ENCODE results near the gene PITX2. TPM values are rescaled to one million over a fixed set of nuclear protein-coding genes. Genes with fewer than 3 reads are reported as not detected.

The PITX2 gene
- total RNA-seq, 1 experiment from 2014 or later = 8.3 TPM

DNA sequence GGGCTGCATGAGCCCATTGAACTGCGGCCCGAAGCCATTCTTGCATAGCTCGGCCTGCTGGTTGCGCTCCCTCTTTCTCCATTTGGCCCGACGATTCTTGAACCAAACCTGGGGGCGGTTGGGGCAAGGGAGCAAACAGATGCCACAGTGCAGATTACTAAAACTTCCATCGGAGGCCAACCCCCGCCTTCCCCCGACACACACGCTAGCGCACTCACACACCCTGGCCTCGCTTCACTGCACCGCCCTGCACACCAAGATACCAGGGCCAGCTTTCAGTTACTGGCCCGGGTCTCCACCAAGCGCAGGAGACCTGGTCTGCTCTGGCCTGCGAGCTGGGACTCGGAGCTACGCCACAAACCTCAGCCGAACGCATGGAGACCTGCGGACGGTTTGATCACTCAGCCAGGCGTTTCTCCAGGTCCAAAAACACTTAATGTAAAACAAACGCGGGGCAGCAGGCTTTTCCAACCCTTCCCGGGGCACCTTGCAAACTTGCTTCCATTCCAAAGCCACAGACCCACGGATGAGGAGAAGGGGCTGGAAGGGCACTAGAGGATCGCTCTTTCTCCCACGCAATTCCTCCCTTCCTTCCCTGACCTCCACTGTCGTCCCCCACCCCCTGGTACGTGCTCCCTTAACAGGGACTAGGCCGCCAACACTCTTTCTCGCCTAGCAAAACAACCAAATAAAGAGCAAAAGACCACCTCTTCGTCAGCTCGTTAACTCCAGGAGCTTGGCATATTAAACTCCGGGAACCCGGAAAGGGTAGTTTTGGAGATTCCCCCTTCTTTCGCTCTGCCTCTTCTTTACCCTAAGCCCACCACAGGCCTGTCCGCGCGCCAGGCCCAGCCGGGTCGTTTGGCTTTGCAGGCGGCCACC lies 4.1 kb downstream of the PITX2 start:
- Histone ChIP-seq H3K4me1 (ENCODE audit: control insufficient read depth in 1 of 2, insufficient read depth in 2 of 2, low read length in 2 of 2) (peaks cover 3 to 13% of the 10 kb centered on the region in 2 experiments; a peak in 3 of 4 replicates), H2AFZ (ENCODE audit: low read depth, low read length, poor library complexity, severe bottlenecking) (no peak overlapping the region), H3K27me3 (ENCODE audit: insufficient read depth, low read length) (no peaks in the 10 kb centered on the region), H3K9me2 (ENCODE audit: insufficient read depth) (no peaks in the 10 kb centered on the region), H3K36me3 (ENCODE audit: control insufficient read depth in 1 of 2, insufficient read depth in 2 of 2, low read length in 2 of 2) (0 out of 4 replicates have a peak, but pooled peaks cover 0 to 4% of the 10 kb centered on the region in 2 experiments), H3K4me2 (ENCODE audit: low read length) (no peak overlapping the region), H3K4me3 (replicated peaks in 1 of 2; ENCODE audit: low read depth in 1 of 2, low read length in 2 of 2) (no peak overlapping the region), H4K20me1 (ENCODE audit: insufficient read depth) (no peaks in the 10 kb centered on the region), H3K9me3 (ENCODE audit: control insufficient read depth in 1 of 2, insufficient read depth in 1 of 2, low read depth in 1 of 2, low read length in 2 of 2) (no peaks in the 10 kb centered on the region), H3K9ac (ENCODE audit: low read length) (no peak overlapping the region), H3K79me2 (ENCODE audit: insufficient read depth, low read length) (no peaks in the 10 kb centered on the region), H3K27ac (ENCODE audit: low read depth, low read length) (no peak overlapping the region)
- POLR2A ChIA-PET = no interaction called here
- CTCF ChIA-PET = no interaction called here
- RAD21 ChIA-PET (ENCODE audit: low non-redundant PET in 1 of 2, low total read pairs in 2 of 2, uncharacterized antibody in 2 of 2, unreplicated experiment in 2 of 2) = no interaction called here
- BruUV-seq (replicated peaks) = no TSS peak
- intact Hi-C loops (cut with micrococcal nuclease) = no loop called here
- no peak for DNase-seq (ENCODE audit: low read depth, low spot score)
- TF ChIP-seq SRF (IDR thresholded peaks at IDR 0.05; ENCODE audit: low read depth) = no peak
- no peak for TF ChIP-seq POLR2A (IDR thresholded peaks at IDR 0.05; ENCODE audit: borderline replicate concordance, extremely low read depth, insufficient read depth, insufficient read length)
- TF ChIP-seq RAD21 (IDR thresholded peaks at IDR 0.05; ENCODE audit: low read depth) = no peak
- no peak for TF ChIP-seq ZNF274 (IDR thresholded peaks at IDR 0.05; ENCODE audit: low read depth, low read length)
- TF ChIP-seq, protein P1, sequence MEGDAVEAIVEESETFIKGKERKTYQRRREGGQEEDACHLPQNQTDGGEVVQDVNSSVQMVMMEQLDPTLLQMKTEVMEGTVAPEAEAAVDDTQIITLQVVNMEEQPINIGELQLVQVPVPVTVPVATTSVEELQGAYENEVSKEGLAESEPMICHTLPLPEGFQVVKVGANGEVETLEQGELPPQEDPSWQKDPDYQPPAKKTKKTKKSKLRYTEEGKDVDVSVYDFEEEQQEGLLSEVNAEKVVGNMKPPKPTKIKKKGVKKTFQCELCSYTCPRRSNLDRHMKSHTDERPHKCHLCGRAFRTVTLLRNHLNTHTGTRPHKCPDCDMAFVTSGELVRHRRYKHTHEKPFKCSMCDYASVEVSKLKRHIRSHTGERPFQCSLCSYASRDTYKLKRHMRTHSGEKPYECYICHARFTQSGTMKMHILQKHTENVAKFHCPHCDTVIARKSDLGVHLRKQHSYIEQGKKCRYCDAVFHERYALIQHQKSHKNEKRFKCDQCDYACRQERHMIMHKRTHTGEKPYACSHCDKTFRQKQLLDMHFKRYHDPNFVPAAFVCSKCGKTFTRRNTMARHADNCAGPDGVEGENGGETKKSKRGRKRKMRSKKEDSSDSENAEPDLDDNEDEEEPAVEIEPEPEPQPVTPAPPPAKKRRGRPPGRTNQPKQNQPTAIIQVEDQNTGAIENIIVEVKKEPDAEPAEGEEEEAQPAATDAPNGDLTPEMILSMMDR (IDR thresholded peaks at IDR 0.05 in 2 of 3, conservative IDR thresholded peaks at IDR 0.05 in 1 of 3; ENCODE audit: borderline replicate concordance in 1 of 3, insufficient read depth in 1 of 3, low read depth in 2 of 3, low read length in 2 of 3) = no peak
- no peak for TF ChIP-seq EGR1 (IDR thresholded peaks at IDR 0.05; ENCODE audit: low read depth)
- TF ChIP-seq, protein P2, sequence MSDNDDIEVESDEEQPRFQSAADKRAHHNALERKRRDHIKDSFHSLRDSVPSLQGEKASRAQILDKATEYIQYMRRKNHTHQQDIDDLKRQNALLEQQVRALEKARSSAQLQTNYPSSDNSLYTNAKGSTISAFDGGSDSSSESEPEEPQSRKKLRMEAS (IDR thresholded peaks at IDR 0.05) = no peak
- no peak for TF ChIP-seq POLR2AphosphoS5 (IDR thresholded peaks at IDR 0.05; ENCODE audit: low read depth, low read length)
- no peak for TF ChIP-seq CBX3 (IDR thresholded peaks at IDR 0.05; ENCODE audit: low read depth)
- no peak for TF ChIP-seq ELF1 (IDR thresholded peaks at IDR 0.05; ENCODE audit: borderline replicate concordance, low read depth)
- no peak for TF ChIP-seq SIN3A (IDR thresholded peaks at IDR 0.05; ENCODE audit: low read depth)
- TF ChIP-seq SP1 (IDR thresholded peaks at IDR 0.05; ENCODE audit: low read depth) = no peak
- TF ChIP-seq FOSL1 (IDR thresholded peaks at IDR 0.05; ENCODE audit: low read depth) = no peak
- TF ChIP-seq, protein P3, sequence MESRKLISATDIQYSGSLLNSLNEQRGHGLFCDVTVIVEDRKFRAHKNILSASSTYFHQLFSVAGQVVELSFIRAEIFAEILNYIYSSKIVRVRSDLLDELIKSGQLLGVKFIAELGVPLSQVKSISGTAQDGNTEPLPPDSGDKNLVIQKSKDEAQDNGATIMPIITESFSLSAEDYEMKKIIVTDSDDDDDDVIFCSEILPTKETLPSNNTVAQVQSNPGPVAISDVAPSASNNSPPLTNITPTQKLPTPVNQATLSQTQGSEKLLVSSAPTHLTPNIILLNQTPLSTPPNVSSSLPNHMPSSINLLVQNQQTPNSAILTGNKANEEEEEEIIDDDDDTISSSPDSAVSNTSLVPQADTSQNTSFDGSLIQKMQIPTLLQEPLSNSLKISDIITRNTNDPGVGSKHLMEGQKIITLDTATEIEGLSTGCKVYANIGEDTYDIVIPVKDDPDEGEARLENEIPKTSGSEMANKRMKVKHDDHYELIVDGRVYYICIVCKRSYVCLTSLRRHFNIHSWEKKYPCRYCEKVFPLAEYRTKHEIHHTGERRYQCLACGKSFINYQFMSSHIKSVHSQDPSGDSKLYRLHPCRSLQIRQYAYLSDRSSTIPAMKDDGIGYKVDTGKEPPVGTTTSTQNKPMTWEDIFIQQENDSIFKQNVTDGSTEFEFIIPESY (IDR thresholded peaks at IDR 0.05; ENCODE audit: extremely low read depth, insufficient replicate concordance, low read length) = no peak
- TF ChIP-seq, protein P4, sequence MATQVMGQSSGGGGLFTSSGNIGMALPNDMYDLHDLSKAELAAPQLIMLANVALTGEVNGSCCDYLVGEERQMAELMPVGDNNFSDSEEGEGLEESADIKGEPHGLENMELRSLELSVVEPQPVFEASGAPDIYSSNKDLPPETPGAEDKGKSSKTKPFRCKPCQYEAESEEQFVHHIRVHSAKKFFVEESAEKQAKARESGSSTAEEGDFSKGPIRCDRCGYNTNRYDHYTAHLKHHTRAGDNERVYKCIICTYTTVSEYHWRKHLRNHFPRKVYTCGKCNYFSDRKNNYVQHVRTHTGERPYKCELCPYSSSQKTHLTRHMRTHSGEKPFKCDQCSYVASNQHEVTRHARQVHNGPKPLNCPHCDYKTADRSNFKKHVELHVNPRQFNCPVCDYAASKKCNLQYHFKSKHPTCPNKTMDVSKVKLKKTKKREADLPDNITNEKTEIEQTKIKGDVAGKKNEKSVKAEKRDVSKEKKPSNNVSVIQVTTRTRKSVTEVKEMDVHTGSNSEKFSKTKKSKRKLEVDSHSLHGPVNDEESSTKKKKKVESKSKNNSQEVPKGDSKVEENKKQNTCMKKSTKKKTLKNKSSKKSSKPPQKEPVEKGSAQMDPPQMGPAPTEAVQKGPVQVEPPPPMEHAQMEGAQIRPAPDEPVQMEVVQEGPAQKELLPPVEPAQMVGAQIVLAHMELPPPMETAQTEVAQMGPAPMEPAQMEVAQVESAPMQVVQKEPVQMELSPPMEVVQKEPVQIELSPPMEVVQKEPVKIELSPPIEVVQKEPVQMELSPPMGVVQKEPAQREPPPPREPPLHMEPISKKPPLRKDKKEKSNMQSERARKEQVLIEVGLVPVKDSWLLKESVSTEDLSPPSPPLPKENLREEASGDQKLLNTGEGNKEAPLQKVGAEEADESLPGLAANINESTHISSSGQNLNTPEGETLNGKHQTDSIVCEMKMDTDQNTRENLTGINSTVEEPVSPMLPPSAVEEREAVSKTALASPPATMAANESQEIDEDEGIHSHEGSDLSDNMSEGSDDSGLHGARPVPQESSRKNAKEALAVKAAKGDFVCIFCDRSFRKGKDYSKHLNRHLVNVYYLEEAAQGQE (IDR thresholded peaks at IDR 0.05; ENCODE audit: low read depth) = no peak
- no peak for TF ChIP-seq JUND (IDR thresholded peaks at IDR 0.05)
- no peak for TF ChIP-seq TCF7L2 (IDR thresholded peaks at IDR 0.05; ENCODE audit: borderline replicate concordance, extremely low read depth, insufficient read depth, insufficient read length)
- TF ChIP-seq ZFX (IDR thresholded peaks at IDR 0.05) = no peak
- ATAC-seq = no peak

Measured in HCT116 (cell line).